HepG2 (cell line): ENCODE measurements around the gene ESPN. TPM values are rescaled to one million over a fixed set of nuclear protein-coding genes. Genes with fewer than 3 reads are reported as not detected.

Source experiments
- ATAC-seq: fragments of 200-7000 bp; cut with Tn5 transposase; 3 replicates; pipeline ENCODE4 v1.9.1; 2020; ENCODE audit warnings: mild to moderate bottlenecking, moderate library complexity
- BruUV-seq: library from RNA; stranded (reverse); fragments of 400-500 nt; replicated peaks from 2 replicates; lab custom pipeline; 2021; lab: Mats Ljungman, UMichigan
- CTCF ChIA-PET: fragments of 300-600 bp; formaldehyde crosslinking; extraction: SDS; loops from one replicate; lab custom pipeline; 2021; ENCODE audit warnings: low total read pairs, inconsistent platforms, low intra/inter-chr PET ratio; lab: Yijun Ruan, JAX
- POLR2A ChIA-PET: fragments of 350-600 bp; sonication (Branson Sonifier 250); formaldehyde crosslinking; loops from one replicate; lab custom pipeline; 2020; ENCODE audit warnings: antibody characterized with exemption, inconsistent platforms; lab: Yijun Ruan, JAX
- DNase-seq: peaks from one replicate; pipeline ENCODE4 v3.0.0-alpha.2; 2015; ENCODE audit warnings: low spot score
- FAIRE-seq: peaks from 3 replicates; lab custom pipeline; 2011; peaks lifted over from hg19 to GRCh38; lab: Jason Lieb, UNC
- H2AFZ ChIP-seq: one replicate; pipeline ENCODE4 v1.6.1; 2011; ENCODE audit warnings: low read length, inconsistent platforms
- H3K27ac ChIP-seq: fragments of 300-600 bp; 3 replicates; pipeline ENCODE4 v1.8.0; 2011; ENCODE audit warnings: mixed run types, mild to moderate bottlenecking, mixed read lengths, low read length, inconsistent platforms; ENCODE audit not compliant: insufficient read depth; ENCODE audit errors: extremely low read length
- H3K27me3 ChIP-seq, 2 experiments: fragments of 200-600 bp in 1 of 2; 2 replicates in 1 of 2; 3 replicates in 1 of 2; pipeline versions ENCODE4 v1.6.0 to v1.8.0; 2011; ENCODE audit warnings: low read length in 2 of 2, mild to moderate bottlenecking in 2 of 2, moderate library complexity in 2 of 2, inconsistent platforms in 1 of 2; ENCODE audit not compliant: insufficient read depth in 2 of 2, control insufficient read depth in 1 of 2
- H3K36me3 ChIP-seq, 2 experiments: fragments of 200-600 bp in 1 of 2; replicated peaks in 1 of 2; 2 replicates in 1 of 2; 3 replicates in 1 of 2; pipeline versions ENCODE4 v1.5.1 to v1.8.0; 2011; ENCODE audit warnings: low read length in 2 of 2, inconsistent platforms in 1 of 2; ENCODE audit not compliant: insufficient read depth in 2 of 2, control insufficient read depth in 1 of 2
- H3K4me1 ChIP-seq: 2 replicates; pipeline ENCODE4 v1.5.1; 2012; ENCODE audit warnings: low read length, inconsistent platforms; ENCODE audit not compliant: insufficient read depth
- H3K4me2 ChIP-seq: 2 replicates; pipeline ENCODE4 v1.6.0; 2011; ENCODE audit warnings: low read depth, low read length, inconsistent platforms
- H3K4me3 ChIP-seq, 3 experiments: fragments of 200-600 bp in 1 of 3; sonication (generic), shearing (Covaris generic) in 1 of 3; replicated peaks in 1 of 3; 2 replicates each; pipeline ENCODE4 v1.5.1; 2011 to 2016; ENCODE audit warnings: low read length in 3 of 3, inconsistent platforms in 2 of 3, low read depth in 2 of 3, mild to moderate bottlenecking in 2 of 3, control low read depth in 1 of 3, mixed read lengths in 1 of 3; ENCODE audit not compliant: insufficient read depth in 1 of 3
- H3K79me2 ChIP-seq: one replicate; pipeline ENCODE4 v1.6.1; 2011; ENCODE audit warnings: low read length, inconsistent platforms; ENCODE audit not compliant: insufficient read depth
- H3K9ac ChIP-seq: 2 replicates; pipeline ENCODE4 v1.6.0; 2011; ENCODE audit warnings: mild to moderate bottlenecking, low read depth, low read length, inconsistent platforms; ENCODE audit not compliant: insufficient read depth
- H3K9me3 ChIP-seq: 2 replicates; pipeline ENCODE4 v1.5.1; 2012; ENCODE audit warnings: mild to moderate bottlenecking, low read length
- H4K20me1 ChIP-seq: 2 replicates; pipeline ENCODE4 v1.6.0; 2011; ENCODE audit warnings: inconsistent platforms, mild to moderate bottlenecking, low read length, moderate library complexity; ENCODE audit not compliant: insufficient read depth
- AGO1 ChIP-seq: fragments of 200-400 bp; formaldehyde crosslinking; IDR thresholded peaks from 2 replicates; pipeline ENCODE4 v1.6.1; 2017; ENCODE audit warnings: mild to moderate bottlenecking, low read depth, low read length, moderate library complexity; ENCODE audit not compliant: poor library complexity, severe bottlenecking
- ARNT ChIP-seq: fragments of 450-650 bp; IDR thresholded peaks from 2 replicates; pipeline ENCODE4 v1.6.1; 2017
- GRHL1 ChIP-seq: sonication (generic); formaldehyde crosslinking; conservative IDR thresholded peaks from 2 replicates; pipeline ENCODE4 v1.8.0; 2022; ENCODE audit warnings: missing genetic modification reagents
- HOXA9 ChIP-seq: sonication (generic); formaldehyde crosslinking; IDR thresholded peaks from 2 replicates; pipeline ENCODE4 v1.8.1; 2022; ENCODE audit warnings: missing genetic modification reagents, mild to moderate bottlenecking, moderate library complexity, borderline replicate concordance
- IRF2 ChIP-seq: IDR thresholded peaks from 2 replicates; pipeline ENCODE4 v1.6.1; 2018; ENCODE audit warnings: missing genetic modification reagents, missing compliant biosample characterization
- NFIC ChIP-seq: IDR thresholded peaks from 2 replicates; pipeline ENCODE4 v1.6.1; 2012; ENCODE audit warnings: mild to moderate bottlenecking, low read length, inconsistent platforms
- SMAD9 ChIP-seq: sonication (generic); formaldehyde crosslinking; IDR thresholded peaks from 2 replicates; pipeline ENCODE4 v1.5.1; 2020; ENCODE audit warnings: mild to moderate bottlenecking, missing genetic modification reagents
- TERF1 ChIP-seq: sonication (generic); formaldehyde crosslinking; IDR thresholded peaks from 2 replicates; pipeline ENCODE4 v1.8.0; 2022; ENCODE audit warnings: mild to moderate bottlenecking, missing genetic modification reagents, moderate library complexity
- ZBTB8A ChIP-seq: sonication (generic); formaldehyde crosslinking; IDR thresholded peaks from 2 replicates; pipeline ENCODE4 v1.4.0; 2020; ENCODE audit warnings: mild to moderate bottlenecking, low read depth, missing genetic modification reagents, borderline replicate concordance
- ZNF878 ChIP-seq: sonication (generic); formaldehyde crosslinking; IDR thresholded peaks from 2 replicates; pipeline ENCODE4 v1.8.1; 2023; ENCODE audit warnings: mild to moderate bottlenecking, missing genetic modification reagents, moderate library complexity
- WGBS: methylation state at CpG from one replicate; pipeline ENCODE4 v1.1.6; 2017; ENCODE audit warnings: low lambda C conversion rate; 5-methylcytosine and 5-hydroxymethylcytosine counted together
- in situ Hi-C: cut with HindIII; loops from 2 replicates; pipeline ENCODE4 v1.10.0; 2017; ENCODE audit warnings: low pct_unique_long_range_greater_than_20kb; ENCODE audit not compliant: extremely low pct_ligation_motif_present
- intact Hi-C: fragments of 100-400 bp; cut with micrococcal nuclease; formaldehyde crosslinking; loops from one replicate; pipeline ENCODE4 v1.10.0; 2022; ENCODE audit not compliant: unreplicated experiment
- polyA plus RNA-seq, 8 experiments: library from polyadenylated mRNA; depleted of rRNA in 3 of 8; stranded (reverse) in 7 of 8; unstranded in 1 of 8; fragments of >200 nt; fragmentation: Illumina TruSeq in 4 of 8; extraction: Trizol in 4 of 8; gene quantifications; 2 replicates each; pipeline versions ENCODE4 v1.2.1 to v1.2.3, GENCODE V29; 2011 to 2016; ENCODE audit warnings: low read depth in 4 of 8, missing spikeins in 1 of 8, mixed read lengths in 1 of 8; ENCODE audit not compliant: insufficient read depth in 1 of 8
- total RNA-seq, 5 experiments: library from RNA; depleted of rRNA; stranded (reverse); fragments of >200 nt; fragmentation: Illumina TruSeq; extraction: Trizol; gene quantifications; 2 replicates each; pipeline ENCODE4 v1.2.3, GENCODE V29; 2016; ENCODE audit warnings: low read depth in 1 of 5

The ESPN gene
- total and polyA plus RNA-seq, 2 of the 13 experiments (the other 11 are each of a cell fraction or from before 2014, with no cell fraction given), result 48.6 to 54.2 TPM

- Histone ChIP-seq H3K36me3 (no peaks in the 10 kb centered on the region), H3K4me2 (peak overlapping the region; percentile 95), H3K9ac (no peak overlapping the region; the same call in 1 of the 2 replicates), H3K4me3 (peak overlapping the region; percentile 52 to 71 (median 66); a peak in 4 of 6 replicates), H2AFZ (no peak overlapping the region), H4K20me1 (no peaks in the 10 kb centered on the region), H3K79me2 (no peaks in the 10 kb centered on the region), H3K9me3 (no peaks in the 10 kb centered on the region), H3K27me3 (peaks cover 24 to 56% of the 10 kb centered on the region in 2 experiments; a peak in 4 of 5 replicates), H3K4me1 (peaks cover 47% of the 10 kb centered on the region), H3K27ac (no peak overlapping the region)
- FAIRE-seq (no peak), DNase-seq (no peak), ATAC-seq (peak; percentile 4)
- CTCF ChIA-PET, result no interaction called here
- POLR2A ChIA-PET, result no interaction called here
- intact Hi-C loops (no loop called here), in situ Hi-C loops (loop anchor here (25.0 kb wide), 1 partner anchor 714 kb away; no protein-coding TSS in a partner anchor)
- no TSS peak for BruUV-seq
- WGBS, result 0% methylated on average over 2 of the region's 20 CpGs
- TF ChIP-seq IRF2 (CRISPR knock-in tag), result no peak
- TF ChIP-seq AGO1, result no peak
- no peak for TF ChIP-seq GRHL1 (CRISPR knock-in tag)
- TF ChIP-seq ZBTB8A (CRISPR knock-in tag), result no peak
- TF ChIP-seq TERF1 (CRISPR knock-in tag), result no peak
- TF ChIP-seq NFIC, result no peak
- TF ChIP-seq ZNF878 (CRISPR knock-in tag), result no peak
- TF ChIP-seq SMAD9, result no peak
- TF ChIP-seq HOXA9 (CRISPR knock-in tag), result no peak
- TF ChIP-seq ARNT, result no peak
Measured at GRCh38 chr1:6497867-6498575, 73.4 kb downstream of the ESPN start.
